NK-92 treated with Interleukin-12 subunit alpha and Interleukin-12 subunit beta, amount 100 ng/mL, for 24 hours (cell line): ENCODE measurements around the gene EXOC6B.

ENCODE experiments used
- DNase-seq: peaks from one replicate; lab custom pipeline; 2025; lab: John Stamatoyannopoulos, UW

Gene EXOC6B

DNA sequence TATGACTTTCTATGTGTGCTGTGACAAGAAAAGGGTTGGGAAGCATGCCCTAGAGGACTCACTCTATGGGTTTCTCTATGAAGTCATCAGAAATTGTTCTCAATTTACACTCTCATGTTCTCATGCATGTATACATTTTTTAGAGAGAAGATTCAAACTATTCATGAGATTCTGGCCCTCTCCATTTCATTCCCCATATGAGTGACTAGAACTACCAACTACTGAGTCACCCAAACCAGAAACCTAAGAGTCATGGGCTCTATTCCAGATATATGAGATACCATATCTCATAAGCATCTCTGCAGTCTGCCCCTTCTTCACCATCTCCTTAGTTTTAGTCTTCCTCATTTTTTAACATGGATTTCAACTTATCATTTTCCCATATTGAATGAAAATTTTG is 87.7 kb downstream of the EXOC6B start:
- DNase-seq: no peak

DNA sequence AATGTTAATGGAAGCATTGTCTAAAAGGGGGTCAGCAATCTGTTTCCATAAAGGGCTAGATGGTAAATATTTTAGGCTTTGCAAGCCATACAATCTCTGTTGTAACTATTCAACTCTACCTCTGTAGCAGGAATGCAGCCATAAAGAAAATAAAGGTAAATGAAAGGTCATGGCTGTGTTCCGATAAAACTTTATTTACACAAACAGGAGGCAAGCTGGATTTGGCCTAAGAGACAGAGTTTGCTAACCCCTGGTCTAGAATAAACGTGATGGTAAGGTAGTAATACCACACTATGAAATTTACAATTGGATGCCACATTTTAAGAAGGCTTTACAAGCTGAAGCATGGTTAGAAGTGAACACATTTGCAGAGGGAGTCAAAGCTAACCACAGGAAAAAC is 91.4 kb downstream of the EXOC6B start:
- DNase-seq: no peak

GRCh38 chr2:72731116-72731515 is 94.7 kb downstream of the EXOC6B start:
- no peak for DNase-seq

- DNase-seq: no peak
Measured at GRCh38 chr2:72727356-72727755, 98.5 kb downstream of the EXOC6B start.

DNA sequence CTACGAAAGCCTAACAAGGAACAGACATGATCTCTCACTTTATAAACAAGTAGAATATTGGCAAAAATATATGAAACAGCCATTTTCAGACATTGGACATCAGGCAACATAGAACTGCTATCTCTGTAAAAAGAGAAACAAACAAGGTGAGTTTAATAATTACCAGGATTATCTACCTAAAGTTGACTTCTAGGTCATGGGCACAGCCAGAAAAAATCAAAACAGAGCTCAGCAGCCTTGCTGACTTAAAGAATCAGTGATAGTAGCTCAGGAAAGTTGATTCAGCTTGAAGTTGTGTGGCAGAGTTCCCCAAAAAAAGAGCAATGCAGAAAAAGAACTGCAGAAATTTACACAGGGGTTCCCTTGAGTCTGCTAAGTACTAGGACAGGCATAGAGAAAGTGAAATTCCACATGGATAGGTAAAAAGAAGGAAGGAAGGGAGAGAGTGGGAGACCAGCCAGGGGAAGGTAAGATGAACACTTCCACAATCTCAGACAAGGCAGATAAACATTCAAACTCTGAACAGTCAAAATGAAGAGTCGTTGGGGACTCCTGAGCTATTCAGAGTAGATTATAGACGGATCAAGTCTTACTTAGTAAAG is 102.0 kb downstream of the EXOC6B start:
- no peak for DNase-seq

- DNase-seq: no peak
Measured at GRCh38 chr2:72722492-72723070, 103.3 kb downstream of the EXOC6B start.

DNA sequence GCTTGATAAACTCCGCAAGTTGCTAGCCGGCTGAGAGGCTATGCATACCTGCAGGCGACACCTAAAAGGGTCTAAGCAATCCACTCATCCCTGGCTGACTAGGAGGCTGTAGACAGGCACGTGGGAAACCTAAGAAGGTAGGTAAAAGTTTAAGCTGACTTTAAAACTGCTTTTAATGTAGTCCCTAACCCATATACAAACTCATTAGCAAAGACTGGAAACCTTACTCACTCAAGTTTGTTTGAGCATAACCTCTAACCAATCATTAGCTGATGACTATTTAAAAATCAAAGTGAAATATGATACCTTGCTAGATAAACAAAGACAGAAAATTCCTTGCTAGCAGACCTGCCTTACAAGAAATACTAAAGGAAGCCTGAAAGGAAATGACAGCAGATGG is 106.4 kb downstream of the EXOC6B start:
- no peak for DNase-seq

DNA sequence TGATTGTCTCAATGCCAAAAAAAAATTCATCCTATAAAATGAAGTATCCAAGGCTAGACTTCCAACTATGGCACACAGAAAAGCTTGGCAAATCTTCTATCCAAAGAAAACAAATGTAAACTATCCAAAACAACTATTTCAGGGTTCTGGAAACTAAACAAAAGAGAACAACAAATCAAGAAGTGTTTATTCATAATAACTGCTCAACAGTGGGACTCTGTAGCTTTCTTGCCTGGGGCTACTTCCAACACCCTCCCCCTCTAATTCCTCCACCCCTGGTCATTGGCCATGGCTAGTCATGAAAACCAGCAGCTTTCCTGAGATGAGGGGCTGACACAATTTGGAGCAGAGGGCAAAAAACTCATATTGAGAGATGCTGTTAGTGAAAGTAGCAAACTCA is 107.0 kb downstream of the EXOC6B start:
- no peak for DNase-seq

GRCh38 chr2:72716601-72717000 is 109.2 kb downstream of the EXOC6B start:
- DNase-seq: no peak

DNA sequence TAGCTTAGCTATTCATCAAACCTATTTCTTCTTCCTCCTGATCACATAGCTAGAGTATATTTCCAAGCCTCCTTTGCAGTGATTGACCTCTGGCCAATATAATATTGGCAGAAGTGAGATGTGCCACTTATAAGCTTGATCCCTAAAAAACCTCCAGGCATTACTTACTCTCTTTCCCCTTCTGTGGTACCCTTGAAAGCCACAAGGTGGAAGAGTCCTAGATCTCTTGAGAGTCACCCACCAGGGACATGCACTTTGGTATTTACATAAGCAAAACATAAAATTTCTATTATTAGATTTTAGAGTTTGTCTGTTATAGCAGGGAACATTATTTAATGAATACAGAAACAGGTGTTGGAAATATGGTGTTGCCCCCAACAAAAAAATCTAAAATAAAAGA is 112.0 kb downstream of the EXOC6B start:
- DNase-seq: no peak

GRCh38 chr2:72712977-72713376 is 112.9 kb downstream of the EXOC6B start:
- DNase-seq: no peak

GRCh38 chr2:72712304-72712703 is 113.5 kb downstream of the EXOC6B start:
- no peak for DNase-seq

DNA sequence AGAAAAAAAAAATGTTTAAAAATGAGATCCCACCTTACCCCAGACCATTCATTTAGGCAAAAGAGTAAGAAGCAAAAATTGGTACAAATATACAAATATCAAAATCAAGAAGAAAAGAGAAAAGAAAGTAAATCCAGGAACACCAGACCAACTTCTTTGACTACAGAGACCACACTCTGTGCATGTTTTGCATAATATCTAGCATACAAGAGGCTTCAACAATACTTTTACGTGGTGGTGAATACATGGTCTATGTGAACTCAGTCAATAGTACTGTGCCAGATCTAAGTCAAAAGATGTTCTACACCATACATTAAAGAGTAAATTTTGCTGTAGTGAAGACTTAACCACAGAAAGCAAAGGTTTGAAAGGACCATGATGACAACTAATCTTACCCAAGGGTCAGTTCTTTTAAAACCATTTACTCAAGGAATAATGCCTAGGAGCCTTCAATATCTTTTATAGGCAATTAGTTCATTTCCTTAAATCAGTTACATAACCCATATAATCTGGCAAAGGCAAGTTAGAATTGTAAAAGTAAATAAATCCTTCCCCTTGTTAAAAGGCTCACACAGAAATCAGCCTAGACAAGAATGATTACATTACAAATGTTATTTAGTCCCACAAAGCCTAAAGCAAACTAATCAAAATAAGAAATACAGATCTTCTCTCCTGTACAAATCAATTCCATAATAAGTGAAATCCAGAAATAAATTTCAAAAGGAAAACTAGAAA is 115.2 kb downstream of the EXOC6B start:
- DNase-seq: no peak

DNA sequence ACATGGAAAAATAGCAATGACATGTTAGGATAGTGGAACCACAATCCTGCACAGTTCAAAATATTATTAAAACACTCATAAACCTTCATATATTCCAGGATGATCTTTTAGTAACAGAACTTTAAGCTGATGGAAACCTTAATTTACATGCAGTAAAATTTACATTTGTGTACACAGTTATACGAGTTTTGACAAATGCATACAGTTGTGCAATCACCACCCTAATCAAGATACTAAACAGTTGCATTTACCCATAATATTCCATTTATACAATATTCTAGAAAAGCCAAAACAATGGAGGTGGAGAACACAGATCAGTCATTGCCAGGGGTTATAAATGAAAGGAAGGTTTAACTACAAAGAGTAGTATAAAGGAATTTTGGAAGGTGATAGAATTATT is 117.6 kb downstream of the EXOC6B start:
- DNase-seq: no peak

GRCh38 chr2:72698300-72698699 is 127.5 kb downstream of the EXOC6B start:
- DNase-seq: no peak

DNA sequence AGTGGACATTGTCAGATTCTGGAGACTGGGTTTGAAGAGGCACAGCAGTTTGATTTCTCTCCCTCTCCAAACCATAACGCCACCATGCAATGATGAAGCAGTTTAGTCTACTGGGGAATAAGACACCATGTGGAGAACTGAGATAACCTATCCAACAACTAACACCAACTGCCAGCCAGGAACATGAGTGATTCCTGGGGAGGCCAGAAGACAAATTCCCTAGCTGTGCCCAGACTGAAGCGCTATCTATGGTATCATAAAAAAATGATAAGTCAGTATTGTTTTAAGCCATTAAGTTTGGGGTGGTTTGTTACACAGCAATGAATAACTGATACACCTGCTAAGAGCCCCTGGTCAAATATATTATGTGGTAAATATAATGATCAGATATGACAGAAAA is 129.3 kb downstream of the EXOC6B start:
- DNase-seq: no peak

- no peak for DNase-seq
Measured at GRCh38 chr2:72695676-72696075, 130.2 kb downstream of the EXOC6B start.

DNA sequence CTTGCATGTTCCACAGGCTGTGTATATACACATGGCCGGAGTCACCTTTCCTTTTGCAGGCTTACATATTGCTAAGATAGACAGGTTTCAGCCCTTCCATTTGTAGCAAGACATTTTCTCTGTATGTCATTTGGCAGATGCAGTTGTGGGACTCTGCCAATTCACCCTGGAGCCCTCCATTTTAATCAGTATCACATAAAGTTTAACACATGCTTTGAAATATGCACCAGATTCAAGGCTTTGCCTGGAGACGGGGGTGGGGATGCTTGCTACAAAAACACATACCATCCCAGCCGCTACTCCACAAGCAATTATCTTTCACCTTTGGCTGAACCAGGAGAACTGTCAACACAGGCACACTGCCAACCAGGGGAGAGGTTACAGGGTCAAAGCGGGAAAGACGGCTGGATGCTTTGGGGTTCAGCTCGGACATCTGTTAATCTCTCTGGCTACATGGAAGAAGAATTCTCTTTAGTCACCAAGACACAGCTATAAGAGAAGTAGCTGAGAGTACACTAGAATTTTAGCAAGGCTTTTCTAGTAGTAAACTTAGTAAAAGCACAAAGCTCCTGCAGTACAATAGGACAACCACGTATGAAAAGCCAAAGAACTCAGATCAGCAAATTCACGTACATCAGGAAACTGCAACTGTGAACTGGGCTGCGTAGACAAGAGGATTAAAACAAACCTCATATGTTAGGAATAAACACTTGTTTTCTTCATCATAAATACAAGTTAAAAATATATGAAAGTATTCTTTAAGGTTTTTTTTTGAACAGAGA is 130.9 kb downstream of the EXOC6B start:
- no peak for DNase-seq

- DNase-seq: no peak
Measured at GRCh38 chr2:72689579-72690195, 136.1 kb downstream of the EXOC6B start.

DNA sequence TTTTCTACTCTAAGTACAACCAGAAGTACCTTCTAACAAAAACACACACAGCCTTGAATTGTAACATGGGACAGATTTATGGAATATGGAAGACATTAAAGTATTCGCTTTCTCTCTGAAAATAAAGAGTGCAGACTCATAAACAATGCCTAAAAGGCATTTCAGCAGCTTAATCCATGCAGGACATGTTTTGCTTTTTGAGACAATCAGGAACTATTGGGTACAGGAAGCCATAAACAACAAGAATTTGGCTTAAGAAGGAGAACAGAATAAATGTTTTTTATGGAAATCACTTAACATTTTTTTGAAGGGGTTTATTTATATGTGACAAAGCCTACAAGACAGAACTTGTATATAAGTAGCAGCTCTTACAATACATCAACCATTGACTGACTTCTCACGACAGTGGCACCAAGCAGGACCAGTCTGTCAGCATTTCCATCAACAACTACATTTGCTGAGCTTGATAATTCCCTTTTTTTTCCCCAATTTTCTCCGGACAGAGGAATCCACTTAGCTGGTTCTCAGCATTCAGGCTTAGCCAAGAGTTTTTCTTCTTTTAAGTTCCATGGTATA is 140.1 kb downstream of the EXOC6B start:
- DNase-seq: no peak

DNA sequence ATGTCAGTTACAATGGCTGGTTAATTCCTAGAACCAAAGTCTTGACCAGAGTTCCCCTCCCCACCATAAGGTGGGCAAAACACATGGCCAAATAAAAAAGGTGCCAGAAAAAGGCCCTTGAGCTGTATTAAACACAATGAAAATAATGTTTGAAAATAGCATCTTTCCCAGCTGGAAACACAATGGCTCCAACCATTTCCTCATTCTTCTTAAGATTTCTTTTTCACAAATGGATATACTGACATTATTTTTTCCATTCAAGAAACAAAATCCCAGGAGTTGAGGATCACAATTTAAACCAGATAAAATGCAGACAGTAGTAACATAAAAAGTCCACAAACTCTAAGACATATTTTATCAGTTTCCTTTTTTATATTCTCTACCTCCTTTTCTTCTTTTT is 143.8 kb downstream of the EXOC6B start:
- no peak for DNase-seq
